ENCODE data around the gene SLC26A11. TPM values are rescaled to one million over a fixed set of nuclear protein-coding genes. Genes with fewer than 3 reads are reported as not detected.

SLC26A11 gene
- total and polyA plus RNA-seq, 2 donors (not counting 1 experiment from before 2014, with no cell fraction given) = 10.1 to 31.4 TPM

DNA sequence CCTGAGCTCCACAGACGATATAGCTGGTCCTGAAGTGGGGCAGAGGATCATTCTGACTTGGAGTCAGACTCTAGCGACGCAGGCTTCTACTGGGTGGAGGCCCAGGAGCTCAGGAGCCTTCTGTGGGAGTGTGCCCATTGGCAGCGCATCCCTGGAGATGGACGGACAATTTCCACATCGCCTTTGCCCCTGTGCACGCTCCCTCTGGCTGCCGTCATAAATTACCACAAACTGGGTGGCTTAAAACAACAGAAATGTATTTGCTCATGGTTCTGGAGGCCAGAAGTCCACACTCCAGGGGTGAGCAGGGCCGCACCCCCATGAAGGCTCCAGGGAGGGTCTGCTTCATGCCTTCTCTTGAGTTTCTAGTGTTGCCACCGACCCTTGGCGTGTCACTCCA, 43.5 kb upstream of the SLC26A11 start:
- Mint-ChIP-seq H3K27ac (no peak overlapping the region), H3K27me3 (peaks cover 15% of the 10 kb centered on the region), H3K4me3 (no peak overlapping the region)

GRCh38 chr17:80177986-80178595, 42.1 kb upstream of the SLC26A11 start:
- WGBS (ENCODE audit: insufficient coverage) = 92% methylated on average over 17 of the region's 21 CpGs

More for the DNA sequence above, 43.5 kb upstream of the SLC26A11 start:
- ChIA-PET POLR2A (no interaction called here), CTCF (interaction anchor here (0.7 kb wide), 1 partner anchor 427 kb away, joined by 3 read pairs; no protein-coding TSS in a partner anchor)
- Histone ChIP-seq H3K4me2 (replicated peaks; ENCODE audit: low read depth, low read length, poor library complexity, severe bottlenecking) (no peak overlapping the region), H3K79me2 (ENCODE audit: control insufficient read depth, insufficient read depth, low read length) (no peaks in the 10 kb centered on the region), H2AFZ (ENCODE audit: insufficient read depth, low read depth, low read length, poor library complexity, severe bottlenecking) (no peak overlapping the region), H3K4me1 (ENCODE audit: control insufficient read depth in 2 of 2, insufficient read depth in 2 of 2, low read length in 2 of 2) (no peaks in the 10 kb centered on the region), H3K4me3 (ENCODE audit: control extremely low read depth in 1 of 5, extremely low read depth in 1 of 5, insufficient read depth in 1 of 5, low read depth in 2 of 5, low read length in 4 of 5) (no peak overlapping the region), H3K27ac (ENCODE audit: low read length in 2 of 2) (no peak overlapping the region), H4K20me1 (ENCODE audit: control insufficient read depth, insufficient read depth, low read length, poor library complexity, severe bottlenecking) (no peaks in the 10 kb centered on the region), H3K9me3 (ENCODE audit: control extremely low read depth in 1 of 3, control insufficient read depth in 2 of 3, insufficient read depth in 1 of 3, low read length in 2 of 3) (no peaks in the 10 kb centered on the region), H3K27me3 (replicated peaks in 1 of 4; ENCODE audit: control extremely low read depth in 1 of 4, control insufficient read depth in 3 of 4, insufficient read depth in 4 of 4, low read length in 3 of 4) (peaks cover 0 to 4% (median 0%) of the 10 kb centered on the region in 4 experiments), H3K9ac (ENCODE audit: low read length) (no peak overlapping the region), H3K36me3 (replicated peaks in 1 of 2; ENCODE audit: control extremely low read depth in 1 of 2, control insufficient read depth in 1 of 2, extremely low read depth in 1 of 2, insufficient read depth in 2 of 2, low read length in 1 of 2) (no peaks in the 10 kb centered on the region)
- no peak for DNase-seq
- no peak for ATAC-seq (ENCODE audit: low read depth)
- Mint-ChIP-seq H3K4me1 (no peaks in the 10 kb centered on the region), H3K9me3 (ENCODE audit: insufficient read depth) (no peaks in the 10 kb centered on the region)
- TF ChIP-seq, protein P1, sequence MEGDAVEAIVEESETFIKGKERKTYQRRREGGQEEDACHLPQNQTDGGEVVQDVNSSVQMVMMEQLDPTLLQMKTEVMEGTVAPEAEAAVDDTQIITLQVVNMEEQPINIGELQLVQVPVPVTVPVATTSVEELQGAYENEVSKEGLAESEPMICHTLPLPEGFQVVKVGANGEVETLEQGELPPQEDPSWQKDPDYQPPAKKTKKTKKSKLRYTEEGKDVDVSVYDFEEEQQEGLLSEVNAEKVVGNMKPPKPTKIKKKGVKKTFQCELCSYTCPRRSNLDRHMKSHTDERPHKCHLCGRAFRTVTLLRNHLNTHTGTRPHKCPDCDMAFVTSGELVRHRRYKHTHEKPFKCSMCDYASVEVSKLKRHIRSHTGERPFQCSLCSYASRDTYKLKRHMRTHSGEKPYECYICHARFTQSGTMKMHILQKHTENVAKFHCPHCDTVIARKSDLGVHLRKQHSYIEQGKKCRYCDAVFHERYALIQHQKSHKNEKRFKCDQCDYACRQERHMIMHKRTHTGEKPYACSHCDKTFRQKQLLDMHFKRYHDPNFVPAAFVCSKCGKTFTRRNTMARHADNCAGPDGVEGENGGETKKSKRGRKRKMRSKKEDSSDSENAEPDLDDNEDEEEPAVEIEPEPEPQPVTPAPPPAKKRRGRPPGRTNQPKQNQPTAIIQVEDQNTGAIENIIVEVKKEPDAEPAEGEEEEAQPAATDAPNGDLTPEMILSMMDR (IDR thresholded peaks at IDR 0.05) = no peak
- TF ChIP-seq EZH2 (IDR thresholded peaks at IDR 0.05; ENCODE audit: borderline replicate concordance, insufficient read depth, low read depth, low read length, poor library complexity, severe bottlenecking) = no peak
- intact Hi-C loops (cut with micrococcal nuclease) = no loop called here
- WGBS (ENCODE audit: insufficient coverage) = 96% methylated on average over 11 of the region's 11 CpGs

More at GRCh38 chr17:80177986-80178595, 42.1 kb upstream of the SLC26A11 start:
- no peak overlapping the region for H2AFZ ChIP-seq (ENCODE audit: insufficient read depth, low read depth, low read length, poor library complexity, severe bottlenecking)
- no peaks in the 10 kb centered on the region for H3K79me2 ChIP-seq (ENCODE audit: control insufficient read depth, insufficient read depth, low read length)
- H3K9me3 ChIP-seq (ENCODE audit: control extremely low read depth in 1 of 3, control insufficient read depth in 2 of 3, insufficient read depth in 1 of 3, low read length in 2 of 3) = no peaks in the 10 kb centered on the region
- H3K36me3 ChIP-seq (replicated peaks in 1 of 2; ENCODE audit: control extremely low read depth in 1 of 2, control insufficient read depth in 1 of 2, extremely low read depth in 1 of 2, insufficient read depth in 2 of 2, low read length in 1 of 2) = no peaks in the 10 kb centered on the region
- no peaks in the 10 kb centered on the region for H4K20me1 ChIP-seq (ENCODE audit: control insufficient read depth, insufficient read depth, low read length, poor library complexity, severe bottlenecking)
- intact Hi-C loops (cut with micrococcal nuclease) = no loop called here
- POLR2A ChIA-PET = no interaction called here
- no peak overlapping the region for H3K9ac ChIP-seq (ENCODE audit: low read length)
- Mint-ChIP-seq H3K9me3 (ENCODE audit: insufficient read depth) (no peaks in the 10 kb centered on the region), H3K4me1 (no peaks in the 10 kb centered on the region), H3K27me3 (peaks cover 8% of the 10 kb centered on the region), H3K27ac (no peak overlapping the region), H3K4me3 (no peak overlapping the region)
- H3K4me1 ChIP-seq (ENCODE audit: control insufficient read depth in 2 of 2, insufficient read depth in 2 of 2, low read length in 2 of 2) = no peaks in the 10 kb centered on the region
- H3K27me3 ChIP-seq (replicated peaks in 1 of 4; ENCODE audit: control extremely low read depth in 1 of 4, control insufficient read depth in 3 of 4, insufficient read depth in 4 of 4, low read length in 3 of 4) = peaks cover 0 to 2% (median 0%) of the 10 kb centered on the region in 4 experiments
- CTCF ChIA-PET = no interaction called here
- ATAC-seq (ENCODE audit: low read depth) = no peak
- TF ChIP-seq, protein P1 (IDR thresholded peaks at IDR 0.05) = no peak
- no peak for TF ChIP-seq EZH2 (IDR thresholded peaks at IDR 0.05; ENCODE audit: borderline replicate concordance, insufficient read depth, low read depth, low read length, poor library complexity, severe bottlenecking)
- H3K4me2 ChIP-seq (replicated peaks; ENCODE audit: low read depth, low read length, poor library complexity, severe bottlenecking) = no peak overlapping the region
- H3K4me3 ChIP-seq (ENCODE audit: control extremely low read depth in 1 of 5, extremely low read depth in 1 of 5, insufficient read depth in 1 of 5, low read depth in 2 of 5, low read length in 4 of 5) = no peak overlapping the region
- H3K27ac ChIP-seq (ENCODE audit: low read length in 2 of 2) = no peak overlapping the region
- no peak for DNase-seq
